Tibial artery (tissue), 4 donors: ENCODE data around the gene TMTC2.

Experiments
- DNase-seq, 2 donors: peaks; one replicate each; pipeline ENCODE4 v3.0.0-alpha.2; 2019
- H3K27ac ChIP-seq, 2 donors: fragments of 200-600 bp; sonication (generic) in 1 of 2; 1 replicate in 1 of 2; 2 replicates in 1 of 2; pipeline ENCODE4 v1.5.1; 2018 to 2019; ENCODE audit warnings: mild to moderate bottlenecking in 1 of 2
- H3K27me3 ChIP-seq, 2 donors: fragments of 200-600 bp; sonication (generic) in 1 of 2; one replicate each; pipeline versions ENCODE4 v1.5.1 to v1.6.0; 2016 to 2019
- H3K36me3 ChIP-seq, 3 donors: fragments of 200-600 bp; sonication (generic) in 2 of 3; one replicate each; pipeline ENCODE4 v1.5.1; 2016 to 2019; ENCODE audit warnings: mild to moderate bottlenecking in 2 of 3
- H3K4me1 ChIP-seq, 4 donors: fragments of 200-600 bp; sonication (generic) in 2 of 4; 1 replicate in 3 of 4; 2 replicates in 1 of 4; pipeline ENCODE4 v1.5.1; 2016 to 2019
- H3K4me3 ChIP-seq, 2 donors: fragments of 200-600 bp; sonication (generic) in 1 of 2; 1 replicate in 1 of 2; 2 replicates in 1 of 2; pipeline ENCODE4 v1.5.1; 2018 to 2019; ENCODE audit warnings: mild to moderate bottlenecking in 2 of 2
- H3K9me3 ChIP-seq, 3 donors: fragments of 200-600 bp; sonication (generic) in 1 of 3; one replicate each; pipeline ENCODE4 v1.5.1; 2016 to 2019
- CTCF ChIP-seq, 2 experiments: fragments of 200-600 bp in 1 of 2; fragments of 450-650 bp in 1 of 2; IDR thresholded peaks; one replicate each; pipeline ENCODE4 v1.5.1; 2017 to 2019; ENCODE audit warnings: antibody characterized with exemption in 2 of 2, mild to moderate bottlenecking in 1 of 2, moderate library complexity in 1 of 2
- intact Hi-C: fragments of 100-400 bp; cut with DNase I; formaldehyde crosslinking; loops from one replicate; pipeline ENCODE4 v1.15.0; 2023; ENCODE audit warnings: low total_unique reads

Gene TMTC2

GRCh38 chr12:82698708-82699564 is 12.2 kb downstream of the TMTC2 start:
- no peaks in the 10 kb centered on the region for H3K27me3 ChIP-seq
- no peak for TF ChIP-seq CTCF (IDR thresholded peaks at IDR 0.05)
- DNase-seq = no peak
- intact Hi-C loops = no loop called here
- no peaks in the 10 kb centered on the region for H3K4me1 ChIP-seq
- no peak overlapping the region for H3K4me3 ChIP-seq
- no peaks in the 10 kb centered on the region for H3K9me3 ChIP-seq
- no peak overlapping the region for H3K27ac ChIP-seq
- H3K36me3 ChIP-seq = no peaks in the 10 kb centered on the region

- H3K4me3 ChIP-seq = no peak overlapping the region
- H3K27me3 ChIP-seq = no peaks in the 10 kb centered on the region
- TF ChIP-seq CTCF (IDR thresholded peaks at IDR 0.05) = no peak
- H3K4me1 ChIP-seq = no peaks in the 10 kb centered on the region
- no peak for DNase-seq
- H3K36me3 ChIP-seq = no peaks in the 10 kb centered on the region
- H3K27ac ChIP-seq = no peak overlapping the region
- H3K9me3 ChIP-seq = no peaks in the 10 kb centered on the region
- intact Hi-C loops = no loop called here
These were observed 19.1 kb downstream of the TMTC2 start for GRCh38 chr12:82705774-82706173.

- Histone ChIP-seq H3K4me3 (no peak overlapping the region), H3K36me3 (no peaks in the 10 kb centered on the region), H3K27ac (no peak overlapping the region), H3K27me3 (no peaks in the 10 kb centered on the region), H3K4me1 (no peaks in the 10 kb centered on the region), H3K9me3 (no peaks in the 10 kb centered on the region)
- no peak for DNase-seq
- TF ChIP-seq CTCF (IDR thresholded peaks at IDR 0.05) = no peak
- intact Hi-C loops = no loop called here
These were observed 21.6 kb downstream of the TMTC2 start for GRCh38 chr12:82708061-82708879.

- no peaks in the 10 kb centered on the region for H3K27me3 ChIP-seq
- no peak for DNase-seq
- intact Hi-C loops = no loop called here
- H3K36me3 ChIP-seq = no peaks in the 10 kb centered on the region
- no peaks in the 10 kb centered on the region for H3K9me3 ChIP-seq
- H3K4me3 ChIP-seq = no peak overlapping the region
- no peak overlapping the region for H3K27ac ChIP-seq
- no peak for TF ChIP-seq CTCF (IDR thresholded peaks at IDR 0.05)
- no peaks in the 10 kb centered on the region for H3K4me1 ChIP-seq
These were observed 23.2 kb downstream of the TMTC2 start for GRCh38 chr12:82709794-82710355.

GRCh38 chr12:82710741-82711140 is 24.0 kb downstream of the TMTC2 start:
- H3K27ac ChIP-seq = no peak overlapping the region
- TF ChIP-seq CTCF (IDR thresholded peaks at IDR 0.05) = no peak
- intact Hi-C loops = no loop called here

More at GRCh38 chr12:82710741-82711140, 24.0 kb downstream of the TMTC2 start:
- H3K4me1 ChIP-seq = no peaks in the 10 kb centered on the region
- no peaks in the 10 kb centered on the region for H3K9me3 ChIP-seq
- H3K36me3 ChIP-seq = no peaks in the 10 kb centered on the region
- no peaks in the 10 kb centered on the region for H3K27me3 ChIP-seq
- no peak for DNase-seq
- H3K4me3 ChIP-seq = no peak overlapping the region
